Glutamatergic neuron (in vitro differentiated cells): Measurements from ENCODE around the gene DEAF1. TPM values are rescaled to one million over a fixed set of nuclear protein-coding genes. Genes with fewer than 3 reads are reported as not detected.
A peak's percentile ranks its signal among the peaks of the same experiment; 100 is the strongest.
"Not testable (repeated sequence)": the region's sequence is repeated elsewhere in the genome, so short reads cannot be mapped to it uniquely, and the experiment has no call there.

Experiments used
- DNase-seq: peaks from one replicate; pipeline ENCODE4 v3.0.0; 2022
- H3K27ac Mint-ChIP-seq: one replicate; pipeline ENCODE4 v1.8.0; 2020; ENCODE audit warnings: mild to moderate bottlenecking, mixed read lengths, inconsistent platforms; ENCODE audit not compliant: unreplicated experiment
- H3K27me3 Mint-ChIP-seq: one replicate; pipeline ENCODE4 v1.8.0; 2020; ENCODE audit warnings: mild to moderate bottlenecking, moderate library complexity, mixed read lengths, inconsistent platforms; ENCODE audit not compliant: unreplicated experiment
- H3K36me3 Mint-ChIP-seq: one replicate; pipeline ENCODE4 v1.8.0; 2020; ENCODE audit warnings: mild to moderate bottlenecking, mixed read lengths, inconsistent platforms; ENCODE audit not compliant: unreplicated experiment
- H3K4me1 Mint-ChIP-seq: one replicate; pipeline ENCODE4 v1.8.0; 2020; ENCODE audit warnings: mild to moderate bottlenecking, low read depth, mixed read lengths, inconsistent platforms; ENCODE audit not compliant: unreplicated experiment
- H3K4me3 Mint-ChIP-seq: one replicate; pipeline ENCODE4 v1.8.0; 2020; ENCODE audit warnings: mild to moderate bottlenecking, mixed read lengths, inconsistent platforms; ENCODE audit not compliant: unreplicated experiment
- H3K9me3 Mint-ChIP-seq: one replicate; pipeline ENCODE4 v1.8.0; 2020; ENCODE audit warnings: mild to moderate bottlenecking, moderate library complexity, mixed read lengths, inconsistent platforms; ENCODE audit not compliant: unreplicated experiment
- total RNA-seq: library from RNA; stranded (reverse); fragmentation: NEBNext Ultra II Directional; extraction: Animal tissue kit (Norgen Biotek cat#: 25700); gene quantifications from one replicate; pipeline ENCODE4 v1.2.1, GENCODE V29; 2021; ENCODE audit not compliant: unreplicated experiment
- TF ChIP-seq, protein P1 (sequence below): fragments of 200-600 bp; sonication (generic); IDR thresholded peaks from one replicate; pipeline ENCODE4 v1.5.0; 2021; ENCODE audit not compliant: partially characterized antibody, unreplicated experiment

The DEAF1 gene
- total RNA-seq, 1 donor from 2014 or later: 51.5 TPM

DNA sequence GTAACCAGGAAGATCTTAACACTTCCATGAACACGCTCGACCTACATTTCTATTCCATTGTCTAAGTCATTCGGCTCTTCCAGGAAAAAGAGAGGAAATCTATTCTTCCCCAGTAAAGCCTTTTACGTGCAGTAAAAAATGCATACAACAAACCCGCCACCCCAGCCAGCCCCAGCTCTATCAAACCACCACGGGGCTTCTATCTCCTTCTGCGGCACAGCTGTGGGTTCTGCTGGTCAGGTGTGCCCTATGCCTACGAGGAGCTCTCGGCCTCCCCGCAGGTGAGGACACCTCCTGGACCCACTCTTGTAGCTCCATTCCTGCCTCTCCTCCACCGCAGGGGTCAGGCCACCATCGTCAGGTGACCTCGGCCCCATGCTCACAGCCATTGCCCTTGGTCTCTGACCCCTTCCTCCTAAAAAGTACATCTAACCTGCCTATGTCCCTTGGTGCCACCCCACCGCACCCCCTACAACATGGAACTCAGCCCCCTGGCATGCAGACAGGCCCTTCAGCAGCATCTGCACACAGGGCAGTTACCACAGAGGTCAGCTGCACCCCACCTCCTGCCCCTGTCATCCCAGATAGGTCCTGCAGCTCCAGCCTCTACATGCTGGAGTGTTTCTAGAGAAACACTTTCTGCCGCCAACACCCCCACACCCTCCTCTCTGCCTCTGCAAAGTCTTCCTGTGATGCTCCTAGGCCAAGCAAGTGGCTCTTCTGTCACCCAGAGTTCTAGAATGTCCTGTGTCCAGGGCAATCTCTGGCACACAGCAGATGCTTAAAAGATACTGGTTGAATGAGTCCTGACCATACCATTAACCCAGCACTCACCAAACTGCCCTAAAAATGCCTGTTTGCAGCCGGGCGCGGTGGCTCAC is 3.1 kb downstream of the DEAF1 start:
- Mint-ChIP-seq H3K9me3 (peaks cover 13% of the 10 kb centered on the region), H3K4me1 (peaks cover 16% of the 10 kb centered on the region), H3K4me3 (peak overlapping the region; percentile 39), H3K27ac (peak overlapping the region; percentile 10), H3K36me3 (peaks cover 5% of the 10 kb centered on the region), H3K27me3 (peaks cover 8% of the 10 kb centered on the region)
- no peak for DNase-seq
- TF ChIP-seq, protein P1, sequence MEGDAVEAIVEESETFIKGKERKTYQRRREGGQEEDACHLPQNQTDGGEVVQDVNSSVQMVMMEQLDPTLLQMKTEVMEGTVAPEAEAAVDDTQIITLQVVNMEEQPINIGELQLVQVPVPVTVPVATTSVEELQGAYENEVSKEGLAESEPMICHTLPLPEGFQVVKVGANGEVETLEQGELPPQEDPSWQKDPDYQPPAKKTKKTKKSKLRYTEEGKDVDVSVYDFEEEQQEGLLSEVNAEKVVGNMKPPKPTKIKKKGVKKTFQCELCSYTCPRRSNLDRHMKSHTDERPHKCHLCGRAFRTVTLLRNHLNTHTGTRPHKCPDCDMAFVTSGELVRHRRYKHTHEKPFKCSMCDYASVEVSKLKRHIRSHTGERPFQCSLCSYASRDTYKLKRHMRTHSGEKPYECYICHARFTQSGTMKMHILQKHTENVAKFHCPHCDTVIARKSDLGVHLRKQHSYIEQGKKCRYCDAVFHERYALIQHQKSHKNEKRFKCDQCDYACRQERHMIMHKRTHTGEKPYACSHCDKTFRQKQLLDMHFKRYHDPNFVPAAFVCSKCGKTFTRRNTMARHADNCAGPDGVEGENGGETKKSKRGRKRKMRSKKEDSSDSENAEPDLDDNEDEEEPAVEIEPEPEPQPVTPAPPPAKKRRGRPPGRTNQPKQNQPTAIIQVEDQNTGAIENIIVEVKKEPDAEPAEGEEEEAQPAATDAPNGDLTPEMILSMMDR: no peak

DNA sequence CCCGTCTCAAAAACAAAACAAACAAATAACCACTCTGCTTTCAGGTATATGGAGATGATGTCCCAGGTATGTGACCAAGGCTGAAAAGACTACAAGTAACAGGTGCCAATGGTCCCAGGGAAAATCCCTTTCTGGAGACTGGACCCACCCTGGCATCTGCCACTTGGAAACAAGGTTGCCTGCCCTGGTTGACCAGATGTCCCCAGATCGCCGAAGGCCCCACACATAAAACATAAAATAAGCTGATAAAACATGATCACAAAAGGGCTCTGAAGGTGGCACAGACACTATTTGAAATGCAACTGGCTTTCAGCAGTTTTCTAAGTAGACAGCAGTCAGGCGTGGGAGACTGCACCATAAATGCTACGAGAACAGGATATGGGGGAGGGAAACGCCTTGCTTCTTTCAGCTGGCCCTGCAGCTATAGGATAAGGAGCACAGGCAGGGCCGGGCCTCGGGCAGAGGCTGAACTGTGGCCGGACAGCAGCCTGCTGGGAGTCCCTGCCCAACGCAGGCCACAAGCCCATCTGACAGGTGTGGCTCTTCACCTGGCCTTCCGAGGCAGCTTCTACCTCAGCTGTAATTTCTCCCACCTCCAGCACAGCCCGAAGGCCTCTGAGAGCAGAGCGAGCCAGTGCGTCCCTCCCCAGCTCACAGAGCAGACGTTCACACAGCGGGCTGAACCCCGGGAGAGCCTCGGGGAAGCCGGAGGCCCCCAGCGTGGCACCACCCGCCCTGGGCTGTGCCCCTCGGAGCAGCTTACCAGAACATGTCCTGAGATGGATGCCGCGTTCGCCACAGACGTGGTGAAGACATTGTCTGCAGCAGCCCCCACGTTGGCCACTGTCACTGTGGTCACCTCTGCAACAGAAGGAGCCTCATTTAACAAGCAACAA is 4.0 kb downstream of the DEAF1 start:
- Mint-ChIP-seq H3K36me3 (peaks cover 8% of the 10 kb centered on the region), H3K9me3 (peaks cover 13% of the 10 kb centered on the region), H3K27me3 (peaks cover 6% of the 10 kb centered on the region), H3K4me1 (peaks cover 16% of the 10 kb centered on the region), H3K27ac (peak overlapping the region; percentile 20), H3K4me3 (peak overlapping the region; percentile 39)
- no peak for DNase-seq
- TF ChIP-seq, protein P1: no peak

DNA sequence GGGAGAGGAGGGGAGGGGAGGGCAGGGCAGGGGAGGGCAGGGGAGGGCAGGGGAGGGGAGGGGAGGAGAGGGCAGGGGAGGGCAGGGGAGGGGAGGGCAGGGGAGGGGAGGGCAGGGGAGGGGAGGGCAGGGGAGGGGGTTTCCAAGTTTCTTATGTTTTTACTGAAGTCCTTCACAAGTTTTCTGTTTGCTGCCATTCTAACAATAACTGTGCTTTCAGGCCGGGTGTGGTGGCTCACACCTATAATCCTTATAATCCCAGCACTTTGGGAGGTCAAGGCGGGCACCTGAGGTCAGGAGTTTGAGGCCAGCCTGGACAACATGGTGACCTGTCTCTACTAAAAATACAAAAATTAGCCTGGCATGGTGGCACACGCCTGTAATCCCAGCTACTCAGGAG is 4.8 kb downstream of the DEAF1 start:
- not testable (repeated sequence) for H3K27ac Mint-ChIP-seq, DNase-seq, H3K27me3 Mint-ChIP-seq, H3K36me3 Mint-ChIP-seq, H3K4me3 Mint-ChIP-seq
- Mint-ChIP-seq H3K4me1 (peaks cover 16% of the 10 kb centered on the region), H3K9me3 (peaks cover 11% of the 10 kb centered on the region)

DNA sequence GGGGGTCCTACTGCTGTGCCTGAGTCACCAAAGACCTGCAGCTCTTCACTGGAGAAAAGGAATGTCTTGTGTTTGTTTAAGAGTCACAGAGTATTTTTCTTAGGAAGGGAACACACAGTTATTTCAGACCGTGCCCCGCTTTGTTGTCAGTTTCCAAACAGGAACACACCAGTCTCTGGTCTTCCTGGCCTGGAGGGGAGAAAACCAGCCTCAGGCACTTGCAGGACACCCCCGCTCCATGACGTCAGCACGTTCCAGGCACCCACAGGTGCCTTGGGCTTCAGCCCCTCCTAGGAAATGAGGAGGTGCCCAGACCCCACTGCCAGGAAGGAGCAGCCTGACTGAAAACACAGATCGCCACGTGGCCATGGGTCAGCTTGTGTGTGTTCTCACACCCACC is 5.4 kb downstream of the DEAF1 start:
- TF ChIP-seq, protein P1: no peak
- H3K27me3 Mint-ChIP-seq: peaks cover 6% of the 10 kb centered on the region
- peaks cover 8% of the 10 kb centered on the region for H3K36me3 Mint-ChIP-seq
- no peak for DNase-seq
- no peak overlapping the region for H3K4me3 Mint-ChIP-seq
- peaks cover 11% of the 10 kb centered on the region for H3K9me3 Mint-ChIP-seq
- H3K4me1 Mint-ChIP-seq: peaks cover 16% of the 10 kb centered on the region
- no peak overlapping the region for H3K27ac Mint-ChIP-seq

DNA sequence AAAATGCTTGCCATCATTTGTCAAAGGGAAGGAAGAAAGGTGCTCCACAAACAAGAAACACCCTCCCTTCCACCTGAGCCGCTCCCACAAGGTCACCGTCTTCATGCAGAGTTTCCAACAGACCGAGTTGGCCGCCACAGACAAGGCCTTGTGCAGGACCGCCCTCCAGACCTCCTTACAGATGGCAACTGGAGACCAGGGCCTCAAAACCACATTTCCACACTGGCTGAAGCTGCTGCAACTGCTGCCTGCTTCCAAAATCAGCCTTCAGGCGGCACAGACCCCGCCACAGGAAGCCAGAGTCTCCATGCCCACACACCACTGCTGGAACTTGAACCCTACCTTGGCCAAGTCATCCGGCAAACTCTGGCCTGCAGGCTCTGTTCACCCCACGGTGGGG is 6.3 kb downstream of the DEAF1 start:
- TF ChIP-seq, protein P1: no peak
- Mint-ChIP-seq H3K4me3 (no peak overlapping the region), H3K27ac (no peak overlapping the region), H3K36me3 (peaks cover 8% of the 10 kb centered on the region), H3K4me1 (peaks cover 16% of the 10 kb centered on the region), H3K27me3 (peaks cover 6% of the 10 kb centered on the region), H3K9me3 (peaks cover 11% of the 10 kb centered on the region)
- DNase-seq: no peak
